ENCODE measurements around the gene RNU6-1.

The RNU6-1 gene

DNA sequence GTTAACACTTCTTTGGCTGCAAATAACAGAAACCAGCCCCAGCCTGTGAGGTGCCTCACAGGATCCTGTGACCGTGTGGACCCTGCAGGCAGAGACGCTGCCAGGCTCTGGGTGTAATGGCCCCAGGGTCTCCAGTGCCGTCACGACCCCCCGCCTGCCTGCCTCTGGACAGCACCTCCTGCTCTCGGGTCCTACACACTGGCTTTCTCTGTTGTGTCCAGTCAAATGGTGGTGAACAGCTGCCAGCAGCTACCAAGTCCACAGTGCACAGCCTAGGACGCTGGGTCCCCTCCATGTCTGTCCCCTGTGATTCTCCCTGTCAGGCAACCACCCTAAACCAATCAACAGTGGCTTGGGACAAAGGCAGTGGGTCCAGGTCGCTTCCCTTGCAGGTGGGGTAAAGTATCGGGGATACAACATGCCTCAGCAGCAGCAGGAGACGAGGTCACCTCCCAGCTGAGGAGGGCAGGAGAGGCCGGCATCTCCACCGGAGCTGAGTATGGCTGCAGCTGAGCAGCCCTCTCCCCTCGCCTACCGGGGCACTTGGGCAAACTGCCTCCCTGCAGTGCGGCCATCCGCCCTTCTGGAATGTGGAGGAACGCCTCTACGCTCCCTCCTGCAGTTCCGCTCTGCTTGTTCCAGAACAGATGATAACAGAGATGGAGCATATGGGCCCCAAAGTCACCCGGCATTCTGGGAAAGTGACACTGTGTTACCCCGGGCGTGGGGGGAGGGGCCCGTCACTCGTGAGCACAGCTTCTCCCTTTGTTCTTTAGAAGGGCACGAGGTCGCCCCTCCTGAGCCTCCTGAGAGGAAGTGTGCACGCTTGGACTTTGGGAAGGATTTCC lies 35.6 kb downstream of the RNU6-1 start:
- FAIRE-seq (no peak), DNase-seq (ENCODE audit: low spot score) (no peak)

- DNase-seq (ENCODE audit: low spot score) = no peak
- no peak for FAIRE-seq
Measured at GRCh38 chr15:67803299-67803698, 36.5 kb downstream of the RNU6-1 start.

DNA sequence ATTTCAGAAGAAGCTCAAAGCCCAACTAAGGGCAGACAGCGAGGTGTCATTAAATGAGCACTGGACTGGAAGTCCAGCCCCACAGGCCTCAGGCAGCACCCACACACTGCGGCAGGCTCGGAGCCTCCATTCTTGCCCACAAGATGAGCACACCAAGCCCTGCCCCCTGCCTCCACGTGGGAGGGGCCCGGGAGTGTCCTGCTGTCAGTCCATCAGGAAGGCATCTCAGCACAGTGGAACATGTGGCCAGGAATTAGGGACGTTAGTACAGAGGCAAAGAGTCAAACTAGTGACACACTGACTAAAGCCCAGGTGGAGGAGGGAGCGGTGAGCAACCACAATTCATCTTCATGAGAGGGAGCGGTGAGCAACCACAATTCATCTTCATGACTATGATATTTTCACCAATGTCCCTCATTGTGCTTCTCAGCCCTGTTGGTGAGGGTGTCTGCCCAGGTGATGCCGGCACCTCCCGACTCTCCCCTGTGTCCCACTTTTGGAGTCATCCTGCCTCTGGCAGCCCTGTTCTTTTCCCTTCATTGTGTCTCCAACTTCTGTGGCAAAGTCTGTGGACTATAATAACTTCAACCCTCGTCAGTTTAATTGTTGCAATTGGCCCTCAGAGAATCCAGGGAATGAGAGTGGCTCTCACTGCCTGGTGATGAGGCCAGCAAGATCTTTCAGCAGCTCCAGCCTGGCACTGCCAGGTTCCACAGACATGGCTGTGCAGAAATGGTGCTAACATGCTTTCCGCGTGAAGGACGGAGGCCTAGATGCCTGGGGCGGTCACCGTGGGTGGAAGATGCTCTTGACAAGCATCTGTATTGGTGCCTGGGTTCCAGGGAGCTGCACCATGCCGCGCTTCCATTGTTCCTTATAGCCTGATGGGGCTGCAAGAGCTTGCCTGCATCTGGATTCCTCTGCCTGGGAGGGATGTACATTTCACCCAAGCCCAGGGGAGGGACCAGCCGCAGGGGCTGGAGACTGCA lies 37.6 kb downstream of the RNU6-1 start:
- DNase-seq (ENCODE audit: low spot score) (no peak), FAIRE-seq (no peak)

- DNase-seq (ENCODE audit: low spot score) = no peak
- no peak for FAIRE-seq
Measured at GRCh38 chr15:67801142-67801541, 38.7 kb downstream of the RNU6-1 start.

DNA sequence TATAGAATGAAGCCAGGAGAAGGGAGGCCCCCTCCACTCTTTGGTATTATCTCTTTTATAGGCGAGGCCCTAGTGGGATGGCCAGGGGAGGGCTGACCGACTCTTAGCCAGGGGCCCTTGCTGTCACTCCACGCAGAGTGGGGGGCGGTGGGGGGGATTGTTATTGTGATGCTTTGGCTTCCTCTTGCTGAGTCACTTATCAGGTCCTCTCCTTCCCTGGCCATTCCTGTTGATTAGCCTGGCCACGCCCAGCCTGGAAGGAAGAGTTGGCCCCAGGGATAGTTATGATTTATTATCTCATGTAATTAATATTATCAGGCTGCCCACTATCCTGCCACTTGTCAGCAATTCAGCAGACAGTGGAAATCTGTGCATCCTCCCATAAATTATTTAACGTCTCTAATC lies 40.0 kb downstream of the RNU6-1 start:
- FAIRE-seq (no peak), DNase-seq (ENCODE audit: low spot score) (no peak)

GRCh38 chr15:67796196-67797127 lies 43.4 kb downstream of the RNU6-1 start:
- FAIRE-seq (no peak), DNase-seq (ENCODE audit: low spot score) (no peak)

DNA sequence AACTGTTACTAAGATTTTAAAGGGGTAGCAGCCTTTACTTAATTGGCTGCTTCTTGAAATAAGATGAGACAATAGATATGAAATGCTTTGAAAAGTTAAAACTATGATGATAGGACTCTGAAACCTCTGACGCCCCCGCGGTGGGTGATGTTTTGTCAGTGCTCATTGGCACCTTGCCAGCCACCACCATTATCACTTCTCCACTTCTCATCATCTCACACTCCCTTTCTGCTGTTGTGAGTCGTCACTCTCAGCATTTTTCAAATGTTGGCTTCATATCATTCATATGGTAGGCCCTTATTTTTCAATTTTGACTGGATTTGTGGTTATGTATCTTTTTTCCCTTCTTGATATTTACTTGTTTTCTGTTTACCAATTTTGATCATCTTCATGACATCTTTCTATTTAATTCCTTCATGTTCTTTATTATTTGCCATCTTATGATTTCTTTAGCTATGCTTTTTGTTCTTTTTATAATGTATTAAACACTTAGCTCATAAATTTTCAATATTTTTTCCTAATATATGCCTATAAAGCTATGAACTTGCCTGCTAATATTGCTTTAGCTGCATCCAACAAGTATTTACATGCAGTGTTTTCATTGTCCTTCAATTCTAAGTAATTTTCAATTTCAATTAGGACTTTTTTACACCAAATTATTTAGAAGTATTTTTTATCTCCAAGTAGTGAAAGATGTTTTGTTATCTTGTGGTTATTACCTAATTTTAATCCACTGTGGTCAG lies 44.8 kb downstream of the RNU6-1 start:
- FAIRE-seq = no peak

DNA sequence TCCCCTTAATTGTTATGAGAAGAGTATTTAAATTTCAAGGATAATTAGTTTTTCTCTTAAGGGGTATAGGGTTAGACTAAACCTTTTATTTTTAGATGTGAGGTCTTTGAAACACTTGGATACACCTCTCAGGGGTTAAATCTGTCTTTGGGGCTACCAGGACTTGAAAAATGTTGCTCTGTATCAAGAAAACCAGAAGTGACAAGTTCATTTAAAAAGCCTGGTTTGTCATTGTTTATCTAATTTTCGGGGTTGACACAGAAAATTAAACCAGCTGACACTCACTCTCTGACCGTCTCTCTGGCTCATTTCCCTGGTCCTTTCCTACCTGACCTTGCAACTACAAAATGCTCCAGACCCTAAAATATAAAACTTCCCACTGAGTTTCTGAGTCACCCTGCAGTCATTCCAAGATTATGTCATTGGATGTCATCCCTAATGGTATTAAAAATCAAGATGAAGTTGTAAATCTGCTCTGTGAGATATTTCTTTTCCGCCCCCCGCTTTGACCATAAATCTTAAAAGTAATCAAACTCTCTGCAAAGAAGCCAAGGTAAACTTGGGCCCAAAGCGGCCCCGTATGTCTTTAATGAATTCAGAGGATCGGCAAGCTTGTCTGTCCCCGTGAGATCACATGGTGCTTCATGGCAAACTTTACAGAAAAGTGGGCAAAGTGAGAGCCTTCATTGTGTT lies 47.4 kb downstream of the RNU6-1 start:
- FAIRE-seq (no peak), DNase-seq (ENCODE audit: low spot score) (peak; percentile 10)

More for the DNA sequence above, 44.8 kb downstream of the RNU6-1 start:
- no peak for DNase-seq (ENCODE audit: low spot score)

GRCh38 chr15:67790610-67791319 lies 49.1 kb downstream of the RNU6-1 start:
- FAIRE-seq (no peak), DNase-seq (ENCODE audit: low spot score) (no peak)

Measured in RCC 7860 (cell line).